CD4-positive, alpha-beta T cell treated with Interleukin-17A for 4 hours (primary cell): Measurements from ENCODE around the gene MRGPRD.

ENCODE experiments used
- DNase-seq: peaks from one replicate; pipeline ENCODE4 v3.0.0-alpha.2; 2020; ENCODE audit warnings: mixed read lengths

MRGPRD gene

GRCh38 chr11:68942095-68942620, 38.6 kb downstream of the MRGPRD start:
- DNase-seq = no peak

GRCh38 chr11:68941324-68942094, 39.3 kb downstream of the MRGPRD start:
- DNase-seq = no peak

GRCh38 chr11:68940651-68941323, 40.0 kb downstream of the MRGPRD start:
- DNase-seq = no peak

GRCh38 chr11:68939583-68940555, 40.9 kb downstream of the MRGPRD start:
- no peak for DNase-seq

GRCh38 chr11:68938816-68939582, 41.8 kb downstream of the MRGPRD start:
- no peak for DNase-seq

GRCh38 chr11:68938088-68938487, 42.7 kb downstream of the MRGPRD start:
- DNase-seq = no peak

- no peak for DNase-seq
Measured at GRCh38 chr11:68936676-68937620, 43.8 kb downstream of the MRGPRD start.

- no peak for DNase-seq
Measured at GRCh38 chr11:68936358-68936636, 44.5 kb downstream of the MRGPRD start.

- no peak for DNase-seq
Measured at GRCh38 chr11:68935516-68936357, 45.0 kb downstream of the MRGPRD start.

GRCh38 chr11:68935066-68935465, 45.7 kb downstream of the MRGPRD start:
- DNase-seq = no peak

GRCh38 chr11:68934666-68935065, 46.1 kb downstream of the MRGPRD start:
- DNase-seq = no peak

- DNase-seq = no peak
Measured at GRCh38 chr11:68934321-68934645, 46.5 kb downstream of the MRGPRD start.

GRCh38 chr11:68933605-68934320, 47.0 kb downstream of the MRGPRD start:
- DNase-seq = no peak

GRCh38 chr11:68932933-68933577, 47.7 kb downstream of the MRGPRD start:
- DNase-seq = no peak

GRCh38 chr11:68932358-68932757, 48.4 kb downstream of the MRGPRD start:
- no peak for DNase-seq

GRCh38 chr11:68931911-68932310, 48.9 kb downstream of the MRGPRD start:
- no peak for DNase-seq

- DNase-seq = no peak
Measured at GRCh38 chr11:68930991-68931855, 49.6 kb downstream of the MRGPRD start.
